ENCODE data around the gene SGO1. TPM values are rescaled to one million over a fixed set of nuclear protein-coding genes. Genes with fewer than 3 reads are reported as not detected.

Gene SGO1
- total RNA-seq, 1 donor from 2014 or later = 4.8 TPM

- no peak for TF ChIP-seq CTCF (IDR thresholded peaks at IDR 0.05; ENCODE audit: insufficient read depth, low read length, poor library complexity, severe bottlenecking)
- H3K4me3 ChIP-seq (ENCODE audit: low read depth, low read length) = no peak overlapping the region
- no peaks in the 10 kb centered on the region for H3K36me3 ChIP-seq (ENCODE audit: control insufficient read depth, insufficient read depth, low read length)
- no peak for DNase-seq (ENCODE audit: low read depth)
- no peaks in the 10 kb centered on the region for H3K27me3 ChIP-seq (ENCODE audit: control insufficient read depth, insufficient read depth, low read length)
These were observed 4.7 kb downstream of the SGO1 start for GRCh38 chr3:20181276-20181675.

- H3K36me3 ChIP-seq (ENCODE audit: control insufficient read depth, insufficient read depth, low read length) = no peaks in the 10 kb centered on the region
- no peak for TF ChIP-seq CTCF (IDR thresholded peaks at IDR 0.05; ENCODE audit: insufficient read depth, low read length, poor library complexity, severe bottlenecking)
- H3K4me3 ChIP-seq (ENCODE audit: low read depth, low read length) = no peak overlapping the region
- H3K27me3 ChIP-seq (ENCODE audit: control insufficient read depth, insufficient read depth, low read length) = no peaks in the 10 kb centered on the region
- DNase-seq (ENCODE audit: low read depth) = no peak
These were observed 12.1 kb downstream of the SGO1 start for GRCh38 chr3:20173844-20174410.

- no peaks in the 10 kb centered on the region for H3K36me3 ChIP-seq (ENCODE audit: control insufficient read depth, insufficient read depth, low read length)
- no peak overlapping the region for H3K4me3 ChIP-seq (ENCODE audit: low read depth, low read length)
- H3K27me3 ChIP-seq (ENCODE audit: control insufficient read depth, insufficient read depth, low read length) = no peaks in the 10 kb centered on the region
- TF ChIP-seq CTCF (IDR thresholded peaks at IDR 0.05; ENCODE audit: insufficient read depth, low read length, poor library complexity, severe bottlenecking) = no peak
- no peak for DNase-seq (ENCODE audit: low read depth)
These were observed 24.3 kb downstream of the SGO1 start for GRCh38 chr3:20161714-20162113.

- no peak for TF ChIP-seq CTCF (IDR thresholded peaks at IDR 0.05; ENCODE audit: insufficient read depth, low read length, poor library complexity, severe bottlenecking)
- DNase-seq (ENCODE audit: low read depth) = no peak
- Histone ChIP-seq H3K36me3 (ENCODE audit: control insufficient read depth, insufficient read depth, low read length) (no peaks in the 10 kb centered on the region), H3K27me3 (ENCODE audit: control insufficient read depth, insufficient read depth, low read length) (no peaks in the 10 kb centered on the region), H3K4me3 (ENCODE audit: low read depth, low read length) (no peak overlapping the region)
These were observed 25.8 kb downstream of the SGO1 start for GRCh38 chr3:20160230-20160629.

GRCh38 chr3:20154928-20155327, 31.1 kb downstream of the SGO1 start:
- Histone ChIP-seq H3K36me3 (ENCODE audit: control insufficient read depth, insufficient read depth, low read length) (no peaks in the 10 kb centered on the region), H3K4me3 (ENCODE audit: low read depth, low read length) (no peak overlapping the region), H3K27me3 (ENCODE audit: control insufficient read depth, insufficient read depth, low read length) (no peaks in the 10 kb centered on the region)
- DNase-seq (ENCODE audit: low read depth) = no peak
- no peak for TF ChIP-seq CTCF (IDR thresholded peaks at IDR 0.05; ENCODE audit: insufficient read depth, low read length, poor library complexity, severe bottlenecking)

GRCh38 chr3:20154078-20154477, 31.9 kb downstream of the SGO1 start:
- H3K27me3 ChIP-seq (ENCODE audit: control insufficient read depth, insufficient read depth, low read length) = no peaks in the 10 kb centered on the region
- DNase-seq (ENCODE audit: low read depth) = no peak
- no peak overlapping the region for H3K4me3 ChIP-seq (ENCODE audit: low read depth, low read length)
- H3K36me3 ChIP-seq (ENCODE audit: control insufficient read depth, insufficient read depth, low read length) = no peaks in the 10 kb centered on the region
- TF ChIP-seq CTCF (IDR thresholded peaks at IDR 0.05; ENCODE audit: insufficient read depth, low read length, poor library complexity, severe bottlenecking) = no peak

Measured in kidney epithelial cell (primary cell).